ENCODE data around the gene RBM4B. TPM values are rescaled to one million over a fixed set of nuclear protein-coding genes. Genes with fewer than 3 reads are reported as not detected.

The RBM4B gene
- total and polyA plus RNA-seq, 2 of the 4 experiments (the other 2 are of a cell fraction) = 23.1 to 26.7 TPM

DNA sequence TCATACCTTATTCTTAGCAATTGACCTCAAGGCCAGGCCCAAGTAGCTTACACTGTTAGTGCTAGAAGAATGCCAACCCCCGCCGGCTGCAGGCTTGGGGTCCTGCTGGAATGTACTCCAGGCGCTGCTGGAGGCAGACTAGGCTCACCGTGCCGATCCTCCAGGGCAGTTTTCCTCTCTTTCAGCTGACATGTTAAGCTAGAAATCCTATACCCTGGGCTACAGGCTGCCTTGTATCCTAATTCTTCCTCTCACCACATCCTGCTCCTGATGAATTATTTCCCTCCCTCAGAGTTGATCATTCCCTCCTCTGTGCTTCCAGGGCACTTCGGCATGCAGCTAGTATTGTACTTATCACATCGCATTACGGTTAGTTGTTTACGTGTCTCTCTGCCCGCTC, 48.0 kb upstream of the RBM4B start:
- POLR2A ChIA-PET (ENCODE audit: unreplicated experiment) = no interaction called here
- intact Hi-C loops (cut with micrococcal nuclease) = loop anchor here (5.0 kb wide), 1 partner anchor 92 kb away; no protein-coding TSS in a partner anchor
- no peak for ATAC-seq (ENCODE audit: low read depth)
- Histone ChIP-seq H3K23ac (ENCODE audit: low read depth, low read length) (0 out of 2 replicates have a peak overlapping the region, but pooled peaks have one; percentile 25), H3K56ac (ENCODE audit: extremely low read depth, insufficient read depth, low read length) (no peak overlapping the region), H3K14ac (replicated peaks; ENCODE audit: low read depth, low read length) (no peak overlapping the region), H3K9me3 (ENCODE audit: control insufficient read depth, insufficient read depth, low read length) (no peaks in the 10 kb centered on the region), H3K36me3 (ENCODE audit: control insufficient read depth, insufficient read depth, low read length) (no peaks in the 10 kb centered on the region), H4K20me1 (ENCODE audit: insufficient read depth, low read length) (0 out of 2 replicates have a peak, but pooled peaks cover 5% of the 10 kb centered on the region), H2BK120ac (ENCODE audit: low read depth, low read length) (no peak overlapping the region), H3K4me1 (ENCODE audit: control insufficient read depth, insufficient read depth, low read length) (0 out of 2 replicates have a peak, but pooled peaks cover 2% of the 10 kb centered on the region), H3K27me3 (ENCODE audit: control insufficient read depth, insufficient read depth, low read length) (peaks cover 58% of the 10 kb centered on the region), H2BK15ac (ENCODE audit: low read depth, low read length) (no peak overlapping the region), H3K9me1 (ENCODE audit: insufficient read depth, low read length) (no peaks in the 10 kb centered on the region; the same call in 1 of the 2 replicates), H4K5ac (ENCODE audit: low read depth, low read length) (no peak overlapping the region), H3K4me2 (ENCODE audit: low read depth, low read length) (no peak overlapping the region), H2AFZ (replicated peaks; ENCODE audit: low read length, poor library complexity) (no peak overlapping the region), H4K8ac (ENCODE audit: low read depth in 2 of 2, low read length in 2 of 2) (no peak overlapping the region), H2AK5ac (ENCODE audit: low read depth, low read length) (no peak overlapping the region), H3K18ac (ENCODE audit: low read depth, low read length) (no peak overlapping the region), H2AK9ac (replicated peaks; ENCODE audit: low read depth, low read length, poor library complexity) (no peak overlapping the region), H2BK20ac (ENCODE audit: low read depth, low read length) (no peak overlapping the region), H3K4ac (ENCODE audit: low read depth, low read length) (no peak overlapping the region), H3K9ac (ENCODE audit: low read depth, low read length) (no peak overlapping the region), H3K4me3 (ENCODE audit: insufficient read depth, low read depth, low read length) (no peak overlapping the region), H4K91ac (ENCODE audit: insufficient read depth, low read depth, low read length) (no peak overlapping the region), H2BK5ac (ENCODE audit: low read depth, low read length, poor library complexity, severe bottlenecking) (no peak overlapping the region), H3K27ac (ENCODE audit: insufficient read depth, low read length) (no peak overlapping the region), H3K79me1 (ENCODE audit: low read depth in 1 of 2, low read length in 2 of 2) (no peaks in the 10 kb centered on the region)
- dilution Hi-C loops (cut with HindIII; ENCODE audit: low sequenced_read_pairs, unreplicated experiment) = no loop called here
- DNase-seq = peak; percentile 9
- 25% methylated on average over 6 of the region's 10 CpGs; no CpG with 5 or more reads in 1 of the 2 experiments for WGBS, 2 experiments (ENCODE audit: extremely low coverage in 2 of 2, insufficient read length in 1 of 2)
- TF ChIP-seq RAD21 (IDR thresholded peaks at IDR 0.05; ENCODE audit: low read length) (no peak), POLR2A (IDR thresholded peaks at IDR 0.05; ENCODE audit: low read depth, low read length) (no peak), NFE2L2 (IDR thresholded peaks at IDR 0.05; ENCODE audit: low read depth, low read length) (no peak)
- CTCF ChIA-PET = no interaction called here
- in situ Hi-C loops (cut with MboI; ENCODE audit: low sequenced_read_pairs) = no loop called here
- BruUV-seq (replicated peaks) = no TSS peak
